C4-2B (cell line): Measurements from ENCODE around the gene COQ3.

Experiments
- CTCF ChIP-seq: fragments of 450-650 bp; conservative IDR thresholded peaks from 2 replicates; pipeline ENCODE4 v1.5.1; 2017; ENCODE audit warnings: mild to moderate bottlenecking
- ZFX ChIP-seq: fragments of 450-650 bp; IDR thresholded peaks from 2 replicates; pipeline ENCODE4 v1.6.1; 2017

- TF ChIP-seq CTCF (no peak), ZFX (no peak)
These were observed 27.1 kb downstream of the COQ3 start for GRCh38 chr6:99366852-99367251.
